Testis (tissue), 3 donors: Measurements from ENCODE around the gene SPDYE17. TPM values are rescaled to one million over a fixed set of nuclear protein-coding genes. Genes with fewer than 3 reads are reported as not detected.

Experiments
- polyA plus RNA-seq: library from polyadenylated mRNA; stranded (reverse); fragments of 350-450 nt; fragmentation: Illumina TruSeq; extraction: RNeasy Lipid Tissue Mini Kit (QIAGEN cat#74804); gene quantifications from one replicate; pipeline ENCODE4 v1.2.3, GENCODE V29; 2014; ENCODE audit warnings: low read depth, low replicate concordance; ENCODE audit not compliant: insufficient read depth
- small RNA-seq, 2 donors: library from RNA; depleted of rRNA; stranded (forward); fragments of <200 nt; gene quantifications; one replicate each; pipeline ENCODE3, GENCODE V24; 2016
- total RNA-seq, 2 donors: library from RNA; depleted of rRNA; stranded (reverse); fragments of >200 nt; gene quantifications; one replicate each; pipeline ENCODE4 v1.2.3, GENCODE V29; 2016

The SPDYE17 gene
- total and polyA plus RNA-seq, 3 donors from 2014 or later: not detected

Small RNA genes lying within 50 kb of the gene (small RNA-seq; reads per million reads assigned to genes)
- gene RF00019: 0 reads per million in 2 donors

Other genes starting within 250 kb of the SPDYE17 start
- 10 to 100 TPM in 1 of 2 donors, 1 to 10 TPM in 1; 4.3 to 12.6 TPM for gene SPDYE18, start 30.2 kb upstream of the SPDYE17 start, total RNA-seq
- gene SPDYE18, start 30.2 kb upstream of the SPDYE17 start, polyA plus RNA-seq: 12.0 TPM
- gene CCDC146, start 90.3 kb upstream of the SPDYE17 start, total RNA-seq: 10 to 100 TPM; 34.3 to 35.7 TPM
- 20.9 TPM for gene CCDC146, start 90.3 kb upstream of the SPDYE17 start, polyA plus RNA-seq
- 1 to 10 TPM; 2.0 to 8.4 TPM for gene FGL2, start 167.5 kb upstream of the SPDYE17 start, total RNA-seq
- 18.3 TPM for gene FGL2, start 167.5 kb upstream of the SPDYE17 start, polyA plus RNA-seq